WI38 (cell line): Measurements from ENCODE around the gene PCDH15.

Experiments used
- H3K4me3 ChIP-seq: 2 replicates; pipeline ENCODE4 v1.5.1; 2011; ENCODE audit warnings: low read depth, mild to moderate bottlenecking, control low read depth, low read length
- TF ChIP-seq, protein P1 (sequence below): IDR thresholded peaks from 2 replicates; pipeline ENCODE4 v1.5.1; 2012; ENCODE audit warnings: low read depth, mild to moderate bottlenecking, control low read depth, low read length

PCDH15 gene

DNA sequence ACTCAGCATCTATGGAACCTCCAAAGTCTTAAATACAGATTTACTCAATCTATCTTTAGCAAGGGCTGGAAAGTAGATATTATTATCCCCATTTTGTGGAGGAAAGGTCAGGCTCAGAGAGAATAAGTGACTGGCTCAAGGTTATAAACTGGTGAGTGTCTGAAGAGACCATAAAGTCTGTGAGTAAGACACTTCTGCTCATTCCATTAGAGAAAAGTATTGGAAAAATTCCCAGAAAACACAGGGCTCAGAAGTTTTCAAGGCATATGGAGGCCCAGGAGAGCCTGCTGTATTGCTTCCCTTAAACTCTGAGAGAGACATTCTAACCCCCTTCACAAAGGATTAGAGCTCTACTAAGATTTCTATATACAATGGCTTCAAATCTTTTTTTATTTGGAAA is 134.8 kb downstream of the PCDH15 start:
- TF ChIP-seq, protein P1, sequence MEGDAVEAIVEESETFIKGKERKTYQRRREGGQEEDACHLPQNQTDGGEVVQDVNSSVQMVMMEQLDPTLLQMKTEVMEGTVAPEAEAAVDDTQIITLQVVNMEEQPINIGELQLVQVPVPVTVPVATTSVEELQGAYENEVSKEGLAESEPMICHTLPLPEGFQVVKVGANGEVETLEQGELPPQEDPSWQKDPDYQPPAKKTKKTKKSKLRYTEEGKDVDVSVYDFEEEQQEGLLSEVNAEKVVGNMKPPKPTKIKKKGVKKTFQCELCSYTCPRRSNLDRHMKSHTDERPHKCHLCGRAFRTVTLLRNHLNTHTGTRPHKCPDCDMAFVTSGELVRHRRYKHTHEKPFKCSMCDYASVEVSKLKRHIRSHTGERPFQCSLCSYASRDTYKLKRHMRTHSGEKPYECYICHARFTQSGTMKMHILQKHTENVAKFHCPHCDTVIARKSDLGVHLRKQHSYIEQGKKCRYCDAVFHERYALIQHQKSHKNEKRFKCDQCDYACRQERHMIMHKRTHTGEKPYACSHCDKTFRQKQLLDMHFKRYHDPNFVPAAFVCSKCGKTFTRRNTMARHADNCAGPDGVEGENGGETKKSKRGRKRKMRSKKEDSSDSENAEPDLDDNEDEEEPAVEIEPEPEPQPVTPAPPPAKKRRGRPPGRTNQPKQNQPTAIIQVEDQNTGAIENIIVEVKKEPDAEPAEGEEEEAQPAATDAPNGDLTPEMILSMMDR: no peak
- H3K4me3 ChIP-seq: no peak overlapping the region

DNA sequence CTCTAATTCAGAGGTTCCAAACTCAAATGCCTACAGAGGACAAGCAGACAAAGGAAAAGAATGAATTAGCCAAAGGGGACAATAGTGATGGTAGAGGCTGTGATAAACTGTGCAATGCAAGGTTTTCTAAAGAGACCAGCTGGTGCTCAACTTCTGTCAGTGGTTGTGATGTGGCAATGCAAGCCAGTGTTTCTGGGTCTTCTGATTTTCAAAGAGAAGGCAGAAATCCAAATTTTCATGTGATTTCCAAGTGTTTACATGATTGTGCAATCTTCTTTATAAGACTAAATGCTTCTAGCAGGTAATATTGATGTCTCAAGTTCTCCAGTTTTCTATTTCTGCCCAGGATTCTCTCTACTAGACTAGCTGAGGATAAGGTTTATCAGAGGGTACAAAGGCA is 135.9 kb downstream of the PCDH15 start:
- no peak overlapping the region for H3K4me3 ChIP-seq
- TF ChIP-seq, protein P1: no peak

DNA sequence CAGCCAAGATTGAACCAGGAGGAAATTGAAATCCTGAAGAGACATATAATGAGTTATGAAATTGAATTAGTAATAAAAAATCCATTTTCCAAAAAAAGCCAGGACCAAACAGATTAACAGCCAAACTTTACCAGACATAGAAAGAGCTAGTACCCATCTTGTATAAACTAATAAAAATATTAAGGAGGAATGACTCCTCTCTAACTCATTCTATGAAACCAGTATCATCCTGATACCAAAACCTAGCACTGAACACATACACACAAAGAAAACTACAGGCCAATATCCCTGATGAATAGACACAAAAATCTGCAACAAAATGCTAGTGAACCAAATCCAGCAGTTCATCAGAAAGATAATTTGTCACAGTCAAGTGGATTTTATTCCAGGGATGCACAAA is 140.6 kb downstream of the PCDH15 start:
- TF ChIP-seq, protein P1: no peak
- no peak overlapping the region for H3K4me3 ChIP-seq

DNA sequence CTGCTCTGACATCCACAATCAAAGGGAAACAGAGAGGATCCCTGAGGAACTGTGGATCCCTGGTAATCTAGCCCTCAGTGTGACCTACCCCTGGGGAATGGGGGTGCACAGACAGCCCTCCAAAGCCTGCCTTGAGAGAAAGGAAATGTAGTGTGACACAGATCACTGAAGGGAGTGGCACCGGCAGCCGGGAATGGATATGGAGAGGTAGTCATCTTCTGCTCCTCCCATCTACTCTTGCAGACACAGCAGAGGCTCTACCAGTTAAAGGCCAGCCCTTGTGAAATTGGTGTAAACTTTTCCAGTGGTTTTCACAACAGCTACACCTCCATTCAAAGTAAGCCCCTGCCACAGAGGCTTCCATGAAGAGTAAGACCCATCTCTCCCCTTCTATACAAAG is 144.4 kb downstream of the PCDH15 start:
- no peak overlapping the region for H3K4me3 ChIP-seq
- TF ChIP-seq, protein P1: no peak

DNA sequence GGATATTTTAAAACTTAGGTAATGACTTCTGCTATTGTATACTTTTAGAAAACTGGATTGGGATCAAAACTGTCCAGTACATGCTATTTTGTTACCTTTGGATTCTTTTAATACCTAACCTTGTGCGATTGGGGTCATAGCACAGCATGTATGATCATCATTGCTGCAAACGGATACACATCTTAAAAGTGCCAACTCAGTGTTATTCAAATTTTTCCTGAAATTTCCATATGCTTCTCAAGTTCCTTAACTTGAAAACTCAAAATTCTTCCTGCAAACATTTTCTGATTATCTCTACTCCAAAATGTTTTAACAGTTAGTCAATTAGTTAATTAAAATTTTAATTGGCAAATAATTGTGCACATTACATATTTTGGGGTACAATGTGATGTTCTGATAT is 147.5 kb downstream of the PCDH15 start:
- no peak overlapping the region for H3K4me3 ChIP-seq
- TF ChIP-seq, protein P1: no peak

DNA sequence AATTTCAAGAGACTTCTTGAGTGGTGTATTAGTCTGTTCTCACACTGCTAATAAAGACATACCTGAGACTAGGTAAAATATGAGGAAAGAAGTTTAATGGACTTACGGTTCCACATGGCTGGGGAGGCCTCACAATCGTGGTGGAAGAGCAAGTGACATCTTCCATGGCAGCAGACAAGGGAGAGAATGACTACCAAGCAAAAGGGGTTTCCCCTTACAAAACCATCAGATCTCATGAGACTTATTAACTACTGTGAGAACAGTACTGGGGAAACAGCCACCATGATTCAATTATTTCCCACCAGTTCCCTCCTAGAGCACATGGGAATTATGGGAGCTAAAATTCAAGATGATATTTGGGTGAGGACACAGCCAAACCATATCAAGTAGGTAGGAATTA is 150.5 kb downstream of the PCDH15 start:
- no peak overlapping the region for H3K4me3 ChIP-seq
- TF ChIP-seq, protein P1: no peak

DNA sequence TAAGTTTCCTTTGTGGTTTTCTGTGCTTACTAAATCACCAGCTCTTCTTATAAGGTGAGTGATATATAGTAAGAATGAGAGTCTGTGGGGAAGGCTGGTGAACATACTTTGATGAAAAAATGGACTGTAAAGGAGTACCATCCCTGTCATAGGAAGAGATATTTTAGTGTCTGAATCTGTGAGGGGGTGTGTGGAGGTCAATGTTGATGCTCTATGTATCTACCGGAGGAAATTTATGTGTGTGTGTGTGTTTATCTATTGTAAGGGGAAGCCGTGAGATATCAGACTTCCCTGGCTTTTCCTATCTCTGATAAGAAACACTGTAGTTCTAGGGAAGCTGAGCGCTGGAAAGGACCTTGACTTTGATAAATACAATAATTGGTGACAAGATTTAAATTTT is 179.0 kb downstream of the PCDH15 start:
- TF ChIP-seq, protein P1: no peak
- H3K4me3 ChIP-seq: no peak overlapping the region
